LNCaP clone FGC (cell line): Measurements from ENCODE around the gene UBXN2A.
A peak's percentile ranks its signal among the peaks of the same experiment; 100 is the strongest.
"Not testable (repeated sequence)": the region's sequence is repeated elsewhere in the genome, so short reads cannot be mapped to it uniquely, and the experiment has no call there.

Source experiments
- DNase-seq: peaks from one replicate; pipeline ENCODE4 v3.0.0-alpha.2; 2011; ENCODE audit warnings: low read depth
- H3K4me3 ChIP-seq: 2 replicates; pipeline ENCODE4 v1.5.1; 2011; ENCODE audit warnings: mild to moderate bottlenecking, low read depth, low read length, control low read depth
- TF ChIP-seq, protein P1 (sequence below): IDR thresholded peaks from 2 replicates; pipeline ENCODE4 v1.5.1; 2012; ENCODE audit warnings: mild to moderate bottlenecking; ENCODE audit not compliant: control insufficient read depth, insufficient read depth; ENCODE audit errors: extremely low read depth

UBXN2A gene

DNA sequence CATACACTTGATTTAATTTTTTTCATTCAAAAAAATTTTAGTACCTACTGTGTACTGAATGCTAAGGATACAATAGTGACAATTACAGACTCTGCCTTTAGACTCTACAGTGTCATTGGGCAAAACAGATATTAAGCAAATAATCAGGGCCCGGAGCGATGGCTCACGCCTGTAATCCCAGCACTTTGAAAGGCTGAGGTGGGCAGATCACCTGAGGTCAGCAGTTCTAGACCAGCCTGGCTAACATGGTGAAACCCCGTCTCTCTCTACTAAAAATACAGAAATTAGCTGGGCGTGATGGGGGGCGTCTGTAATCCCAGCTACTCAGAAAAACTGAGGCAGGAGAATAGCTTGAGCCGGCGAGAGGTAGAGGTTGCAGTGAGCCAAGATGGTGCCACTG, 1.4 kb downstream of the UBXN2A start:
- peak overlapping the region; percentile 57 for H3K4me3 ChIP-seq
- DNase-seq, result no peak
- TF ChIP-seq, protein P1, sequence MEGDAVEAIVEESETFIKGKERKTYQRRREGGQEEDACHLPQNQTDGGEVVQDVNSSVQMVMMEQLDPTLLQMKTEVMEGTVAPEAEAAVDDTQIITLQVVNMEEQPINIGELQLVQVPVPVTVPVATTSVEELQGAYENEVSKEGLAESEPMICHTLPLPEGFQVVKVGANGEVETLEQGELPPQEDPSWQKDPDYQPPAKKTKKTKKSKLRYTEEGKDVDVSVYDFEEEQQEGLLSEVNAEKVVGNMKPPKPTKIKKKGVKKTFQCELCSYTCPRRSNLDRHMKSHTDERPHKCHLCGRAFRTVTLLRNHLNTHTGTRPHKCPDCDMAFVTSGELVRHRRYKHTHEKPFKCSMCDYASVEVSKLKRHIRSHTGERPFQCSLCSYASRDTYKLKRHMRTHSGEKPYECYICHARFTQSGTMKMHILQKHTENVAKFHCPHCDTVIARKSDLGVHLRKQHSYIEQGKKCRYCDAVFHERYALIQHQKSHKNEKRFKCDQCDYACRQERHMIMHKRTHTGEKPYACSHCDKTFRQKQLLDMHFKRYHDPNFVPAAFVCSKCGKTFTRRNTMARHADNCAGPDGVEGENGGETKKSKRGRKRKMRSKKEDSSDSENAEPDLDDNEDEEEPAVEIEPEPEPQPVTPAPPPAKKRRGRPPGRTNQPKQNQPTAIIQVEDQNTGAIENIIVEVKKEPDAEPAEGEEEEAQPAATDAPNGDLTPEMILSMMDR, result no peak

DNA sequence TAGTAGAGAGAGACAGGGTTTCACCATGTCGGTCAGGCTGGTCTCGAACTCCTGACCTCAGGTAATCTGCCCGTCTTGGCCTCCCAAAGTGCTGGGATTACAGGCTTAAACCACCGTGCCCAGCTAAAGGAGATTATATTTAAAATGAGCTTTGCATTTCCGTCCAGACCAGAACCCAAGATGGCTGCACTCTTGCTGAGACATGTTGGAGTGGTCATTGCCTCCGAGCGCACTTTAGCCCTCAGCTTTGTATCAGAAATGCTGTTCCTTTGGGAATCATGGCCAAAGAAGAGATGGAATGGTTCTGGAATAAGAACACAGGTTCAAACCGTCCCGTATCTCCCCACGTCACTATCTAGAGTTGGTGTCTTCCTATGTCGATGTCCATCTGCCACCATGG, 3.4 kb downstream of the UBXN2A start:
- DNase-seq, result no peak
- no peak overlapping the region for H3K4me3 ChIP-seq
- TF ChIP-seq, protein P1, result no peak

DNA sequence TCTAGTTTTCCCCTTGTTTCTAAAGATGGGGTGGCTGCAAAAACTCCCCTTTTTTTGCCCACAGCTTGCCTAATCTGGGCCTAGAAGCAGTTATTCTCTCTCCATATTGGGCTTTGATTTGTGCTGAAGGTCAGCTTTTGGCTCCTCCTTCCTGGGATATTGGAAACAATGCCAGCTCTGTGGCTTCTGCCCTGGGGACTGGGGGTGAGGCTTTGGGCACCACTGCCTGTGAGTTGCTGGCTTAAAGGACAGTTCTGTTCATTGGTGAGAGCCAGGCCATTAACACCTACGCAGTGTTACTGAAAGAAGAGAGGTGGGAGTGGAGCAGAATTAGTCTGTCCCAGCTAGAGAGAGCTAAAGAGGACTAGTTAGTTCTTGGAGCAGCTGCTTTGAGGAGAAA, 4.3 kb downstream of the UBXN2A start:
- TF ChIP-seq, protein P1, result no peak
- no peak for DNase-seq
- no peak overlapping the region for H3K4me3 ChIP-seq

DNA sequence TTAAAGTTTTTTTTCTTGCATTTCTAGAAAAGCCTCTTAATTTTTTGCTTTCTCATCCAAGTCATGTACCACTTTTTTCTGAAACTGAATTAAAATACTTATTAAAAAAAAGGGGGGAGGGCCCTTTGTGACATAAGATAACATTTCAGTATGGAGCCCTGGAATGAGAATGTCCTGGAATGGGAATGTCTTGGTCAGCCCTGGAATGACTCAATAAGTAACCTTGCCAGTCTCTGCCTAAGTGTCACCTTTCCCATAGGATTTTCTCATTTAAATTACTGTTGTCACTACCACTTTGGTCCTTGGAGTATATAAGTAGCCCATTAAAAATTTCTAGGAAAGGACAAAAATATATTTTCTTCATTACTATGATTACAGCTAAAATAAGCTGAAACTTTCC, 4.7 kb downstream of the UBXN2A start:
- no peak for DNase-seq
- no peak overlapping the region for H3K4me3 ChIP-seq
- TF ChIP-seq, protein P1, result no peak

DNA sequence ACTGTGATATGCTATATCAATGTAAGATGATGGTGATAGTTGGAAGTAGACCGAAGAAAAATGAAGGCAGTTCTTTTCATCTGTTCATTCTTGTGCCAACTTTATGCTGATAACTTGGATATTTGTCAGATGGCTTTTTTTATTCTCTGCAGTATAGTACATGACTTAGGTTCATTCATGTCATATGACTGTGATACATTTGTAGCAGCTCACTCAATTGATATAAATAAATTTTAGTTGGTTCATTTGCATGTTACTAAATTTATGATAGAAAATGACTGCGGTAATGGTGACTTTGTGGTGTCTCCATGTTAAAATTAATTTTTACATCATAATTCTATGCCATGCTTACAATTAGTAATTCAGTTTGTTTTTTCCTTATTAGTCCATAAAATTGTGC, 7.1 kb downstream of the UBXN2A start:
- DNase-seq, result no peak
- TF ChIP-seq, protein P1, result no peak

DNA sequence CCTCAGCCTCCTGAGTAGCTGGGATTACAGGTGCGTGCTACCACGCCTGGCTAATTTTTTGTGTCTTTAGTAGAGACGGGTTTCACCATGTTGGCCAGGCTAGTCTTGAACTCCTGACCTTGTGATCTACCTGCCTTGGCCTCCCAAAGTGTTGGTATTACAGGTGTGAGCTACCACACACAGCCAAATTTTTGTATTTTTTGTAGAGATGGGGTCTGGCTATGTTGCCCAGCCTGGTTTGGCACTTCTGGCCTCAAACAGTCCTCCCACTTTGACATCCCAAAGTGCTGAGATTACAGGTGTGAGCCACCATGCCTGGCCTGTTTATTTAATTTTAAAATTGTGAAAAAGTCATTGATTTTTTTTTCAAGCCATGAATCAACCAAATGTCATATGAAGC, 12.3 kb downstream of the UBXN2A start:
- DNase-seq, H3K4me3 ChIP-seq: not testable (repeated sequence)

More for the DNA sequence above, 7.1 kb downstream of the UBXN2A start:
- no peak overlapping the region for H3K4me3 ChIP-seq

DNA sequence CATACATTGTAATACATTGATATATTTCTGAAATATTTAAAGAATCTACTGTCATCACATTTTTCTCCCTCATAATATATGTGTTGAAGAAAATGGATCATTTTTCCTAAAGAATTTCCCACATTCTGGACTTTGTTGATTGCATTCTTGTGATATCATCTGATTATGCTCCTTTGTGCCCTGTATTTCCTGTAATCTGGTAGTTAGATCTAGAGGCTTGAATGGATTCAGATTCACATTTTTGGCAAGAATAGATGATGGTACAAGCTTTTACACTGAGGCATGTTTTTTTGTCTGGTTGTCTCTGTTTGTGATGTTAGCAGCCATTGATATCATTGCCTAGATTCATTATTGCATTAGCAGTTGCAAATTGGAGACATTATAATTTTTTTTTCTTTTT, 13.4 kb downstream of the UBXN2A start:
- DNase-seq, result no peak
- TF ChIP-seq, protein P1, result no peak
- H3K4me3 ChIP-seq, result no peak overlapping the region

DNA sequence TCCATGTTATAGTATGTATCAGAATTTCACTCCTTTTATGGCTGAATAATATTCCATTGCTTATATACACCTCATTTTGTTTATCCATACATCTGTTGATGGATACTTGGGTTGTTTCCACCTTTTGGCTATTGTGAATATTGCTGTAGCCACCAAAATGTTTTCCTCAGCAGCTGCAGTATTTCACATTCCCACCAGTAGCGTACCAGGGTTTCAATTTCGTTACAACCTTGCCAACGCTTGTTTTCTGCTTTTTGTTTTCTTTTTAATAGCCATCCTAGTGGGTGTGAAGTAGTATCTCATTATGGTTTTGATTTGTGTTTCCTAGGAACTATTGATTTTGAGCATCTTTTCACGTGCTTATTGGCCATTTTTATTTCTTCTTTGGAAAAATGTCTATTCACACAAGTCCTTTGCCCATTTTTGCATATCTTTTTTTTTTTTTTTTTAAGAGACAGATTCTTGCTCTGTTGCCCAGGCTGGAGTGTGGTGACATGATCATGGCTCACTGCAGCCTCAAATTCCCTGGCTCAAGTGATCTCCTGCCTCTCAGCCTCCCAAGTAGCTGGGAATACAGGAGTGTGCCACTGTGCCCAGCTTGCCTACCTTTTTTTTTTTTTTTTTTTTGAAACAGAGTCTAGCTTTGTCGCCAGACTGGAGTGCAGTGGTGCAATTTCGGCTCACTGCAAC, 14.2 kb downstream of the UBXN2A start:
- no peak overlapping the region for H3K4me3 ChIP-seq
- no peak for DNase-seq

More for the DNA sequence above, 14.2 kb downstream of the UBXN2A start:
- TF ChIP-seq, protein P1, result no peak
